Measurements from ENCODE around the gene ENGASE. TPM values are rescaled to one million over a fixed set of nuclear protein-coding genes. Genes with fewer than 3 reads are reported as not detected.

ENGASE gene
- total RNA-seq, 1 donor from 2014 or later: 11.5 TPM

GRCh38 chr17:79113699-79114457 is 39.3 kb downstream of the ENGASE start:
- H2AFZ ChIP-seq (ENCODE audit: low read depth, low read length): no peak overlapping the region
- H3K27ac Mint-ChIP-seq (ENCODE audit: unreplicated experiment): no peak overlapping the region
- no peaks in the 10 kb centered on the region for H3K36me3 ChIP-seq (ENCODE audit: insufficient read depth, low read length)
- no peaks in the 10 kb centered on the region for H3K9me3 ChIP-seq (ENCODE audit: insufficient read depth, low read depth, low read length)
- no peak for TF ChIP-seq CTCF (IDR thresholded peaks at IDR 0.05; ENCODE audit: insufficient read depth, low read depth, low read length)
- TF ChIP-seq EZH2 (IDR thresholded peaks at IDR 0.05; ENCODE audit: insufficient read depth, low read length): no peak
- FAIRE-seq (no peak), DNase-seq (ENCODE audit: low read depth) (no peak)
- peaks cover 3% of the 10 kb centered on the region for H3K27me3 ChIP-seq (ENCODE audit: insufficient read depth, low read length)
- H3K27me3 Mint-ChIP-seq (ENCODE audit: low read depth, unreplicated experiment): peaks cover 35% of the 10 kb centered on the region
- H4K20me1 ChIP-seq (ENCODE audit: insufficient read depth, low read length): no peaks in the 10 kb centered on the region
- H3K4me3 ChIP-seq (ENCODE audit: insufficient read depth, low read depth, low read length): no peak overlapping the region
- no peaks in the 10 kb centered on the region for H3K4me1 Mint-ChIP-seq (ENCODE audit: low read depth, unreplicated experiment)
- H3K4me1 ChIP-seq (ENCODE audit: insufficient read depth, low read length): no peaks in the 10 kb centered on the region
- H3K4me3 Mint-ChIP-seq (ENCODE audit: unreplicated experiment): no peak overlapping the region
- no peaks in the 10 kb centered on the region for H3K9me3 Mint-ChIP-seq (ENCODE audit: unreplicated experiment)
- H3K9ac ChIP-seq (ENCODE audit: low read length): no peak overlapping the region
- no peak overlapping the region for H3K27ac ChIP-seq (ENCODE audit: low read depth, low read length)
- no peak overlapping the region for H3K4me2 ChIP-seq (ENCODE audit: low read length)
- H3K36me3 Mint-ChIP-seq (ENCODE audit: low read depth, unreplicated experiment): no peaks in the 10 kb centered on the region
- H3K79me2 ChIP-seq (ENCODE audit: insufficient read depth, low read length): no peaks in the 10 kb centered on the region

- H3K79me2 ChIP-seq (ENCODE audit: insufficient read depth, low read length): no peaks in the 10 kb centered on the region
- Mint-ChIP-seq H3K4me1 (ENCODE audit: low read depth, unreplicated experiment) (no peaks in the 10 kb centered on the region), H3K27ac (ENCODE audit: unreplicated experiment) (no peak overlapping the region), H3K4me3 (ENCODE audit: unreplicated experiment) (no peak overlapping the region), H3K9me3 (ENCODE audit: unreplicated experiment) (no peaks in the 10 kb centered on the region), H3K36me3 (ENCODE audit: low read depth, unreplicated experiment) (no peaks in the 10 kb centered on the region), H3K27me3 (ENCODE audit: low read depth, unreplicated experiment) (peaks cover 35% of the 10 kb centered on the region)
- no peak overlapping the region for H3K4me3 ChIP-seq (ENCODE audit: insufficient read depth, low read depth, low read length)
- H3K36me3 ChIP-seq (ENCODE audit: insufficient read depth, low read length): no peaks in the 10 kb centered on the region
- DNase-seq (ENCODE audit: low read depth): no peak
- no peak overlapping the region for H3K27ac ChIP-seq (ENCODE audit: low read depth, low read length)
- FAIRE-seq: no peak
- peaks cover 4% of the 10 kb centered on the region for H3K27me3 ChIP-seq (ENCODE audit: insufficient read depth, low read length)
- no peaks in the 10 kb centered on the region for H3K4me1 ChIP-seq (ENCODE audit: insufficient read depth, low read length)
- H2AFZ ChIP-seq (ENCODE audit: low read depth, low read length): no peak overlapping the region
- TF ChIP-seq EZH2 (IDR thresholded peaks at IDR 0.05; ENCODE audit: insufficient read depth, low read length) (no peak), CTCF (IDR thresholded peaks at IDR 0.05; ENCODE audit: insufficient read depth, low read depth, low read length) (no peak)
- no peaks in the 10 kb centered on the region for H4K20me1 ChIP-seq (ENCODE audit: insufficient read depth, low read length)
- no peak overlapping the region for H3K9ac ChIP-seq (ENCODE audit: low read length)
- H3K4me2 ChIP-seq (ENCODE audit: low read length): no peak overlapping the region
- H3K9me3 ChIP-seq (ENCODE audit: insufficient read depth, low read depth, low read length): no peaks in the 10 kb centered on the region
Measured at GRCh38 chr17:79114458-79115301, 40.1 kb downstream of the ENGASE start.
